ENCODE measurements around the gene ZNF689. TPM values are rescaled to one million over a fixed set of nuclear protein-coding genes. Genes with fewer than 3 reads are reported as not detected.

Gene ZNF689
- polyA plus RNA-seq, 4 donors: 5.7 to 8.9 (median 7.0) TPM

DNA sequence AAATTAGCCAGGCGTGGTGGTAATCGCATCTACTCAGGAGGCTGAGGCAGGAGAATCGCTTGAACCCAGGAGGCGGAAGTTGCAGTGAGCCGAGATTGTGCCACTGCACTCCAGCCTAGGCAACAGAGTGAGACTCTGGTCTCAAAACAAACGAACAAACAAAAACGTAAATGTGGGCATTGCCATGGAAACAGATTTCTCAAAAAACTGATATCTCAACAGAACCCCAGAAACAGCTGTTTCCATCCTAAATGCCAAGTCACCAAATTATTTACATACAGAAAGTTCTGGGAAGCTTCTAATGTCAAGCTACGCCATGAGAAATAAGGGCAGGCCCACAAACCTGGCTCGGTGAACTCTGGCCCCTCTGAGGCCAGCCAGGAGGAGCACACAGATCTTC, 16.0 kb upstream of the ZNF689 start:
- no peak overlapping the region for H3K27ac ChIP-seq (ENCODE audit: low read depth in 1 of 3, low read length in 2 of 3)
- no peaks in the 10 kb centered on the region for H3K9me3 ChIP-seq (ENCODE audit: control insufficient read depth in 2 of 2, insufficient read depth in 1 of 2, low read depth in 1 of 2, low read length in 1 of 2)
- H3K4me1 ChIP-seq (ENCODE audit: control insufficient read depth in 3 of 3, insufficient read depth in 2 of 3, low read depth in 1 of 3, low read length in 2 of 3): no peaks in the 10 kb centered on the region
- DNase-seq (no peak), FAIRE-seq (no peak)
- H3K4me3 ChIP-seq (ENCODE audit: low read depth in 1 of 3, low read length in 3 of 3): no peak overlapping the region
- 88 to 93% (median 89%) methylated on average over 9 of the region's 9 CpGs for WGBS, 3 donors
- H3K36me3 ChIP-seq (ENCODE audit: control insufficient read depth in 3 of 3, insufficient read depth in 2 of 3, low read depth in 1 of 3, low read length in 3 of 3): no peaks in the 10 kb centered on the region
- no peaks in the 10 kb centered on the region for H3K27me3 ChIP-seq (ENCODE audit: control insufficient read depth in 3 of 3, insufficient read depth in 3 of 3, low read length in 3 of 3)

DNA sequence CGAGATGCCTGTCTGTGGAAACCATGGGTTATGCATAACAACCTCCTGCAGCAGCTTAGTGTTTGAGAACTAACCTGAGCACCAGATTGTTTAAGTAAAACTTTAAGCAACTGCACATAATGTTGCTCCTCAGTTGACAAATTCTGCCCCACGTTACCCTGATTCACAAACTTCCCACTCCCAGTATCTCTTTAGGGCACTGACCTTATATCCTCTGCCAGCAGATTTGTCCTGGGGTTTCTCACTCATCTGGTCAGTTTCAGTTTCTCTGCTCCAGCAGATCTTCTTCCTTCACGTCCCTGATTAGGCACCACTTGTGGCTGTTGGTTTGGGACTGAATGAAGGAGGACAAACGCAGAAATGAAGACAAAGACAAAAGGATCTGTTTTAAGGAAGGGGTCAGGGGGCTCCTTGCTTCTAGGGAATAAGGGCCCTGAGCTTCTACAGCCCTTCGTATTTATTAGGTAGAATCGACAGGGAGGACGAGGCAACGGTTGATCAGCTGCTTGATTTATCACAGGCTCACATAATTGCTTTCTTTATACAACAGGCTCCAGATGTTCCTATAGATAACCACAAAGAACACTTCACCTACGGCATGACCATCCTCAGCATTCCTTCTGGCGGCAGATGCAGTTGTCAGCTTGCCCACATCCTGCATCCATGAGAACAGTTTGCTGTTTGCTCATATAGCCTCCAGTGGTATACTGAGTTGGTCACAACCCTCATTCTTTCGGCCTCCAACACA, 13.5 kb upstream of the ZNF689 start:
- Histone ChIP-seq H3K9me3 (ENCODE audit: control insufficient read depth in 2 of 2, insufficient read depth in 1 of 2, low read depth in 1 of 2, low read length in 1 of 2) (no peaks in the 10 kb centered on the region), H3K27ac (ENCODE audit: low read depth in 1 of 3, low read length in 2 of 3) (no peak overlapping the region), H3K4me1 (ENCODE audit: control insufficient read depth in 3 of 3, insufficient read depth in 2 of 3, low read depth in 1 of 3, low read length in 2 of 3) (peaks cover 0 to 11% (median 0%) of the 10 kb centered on the region in 3 donors), H3K36me3 (ENCODE audit: control insufficient read depth in 3 of 3, insufficient read depth in 2 of 3, low read depth in 1 of 3, low read length in 3 of 3) (no peaks in the 10 kb centered on the region), H3K27me3 (ENCODE audit: control insufficient read depth in 3 of 3, insufficient read depth in 3 of 3, low read length in 3 of 3) (no peaks in the 10 kb centered on the region), H3K4me3 (ENCODE audit: low read depth in 1 of 3, low read length in 3 of 3) (no peak overlapping the region)
- DNase-seq (no peak), FAIRE-seq (no peak)
- 70 to 81% (median 78%) methylated on average over 11 of the region's 11 CpGs for WGBS, 3 donors

DNA sequence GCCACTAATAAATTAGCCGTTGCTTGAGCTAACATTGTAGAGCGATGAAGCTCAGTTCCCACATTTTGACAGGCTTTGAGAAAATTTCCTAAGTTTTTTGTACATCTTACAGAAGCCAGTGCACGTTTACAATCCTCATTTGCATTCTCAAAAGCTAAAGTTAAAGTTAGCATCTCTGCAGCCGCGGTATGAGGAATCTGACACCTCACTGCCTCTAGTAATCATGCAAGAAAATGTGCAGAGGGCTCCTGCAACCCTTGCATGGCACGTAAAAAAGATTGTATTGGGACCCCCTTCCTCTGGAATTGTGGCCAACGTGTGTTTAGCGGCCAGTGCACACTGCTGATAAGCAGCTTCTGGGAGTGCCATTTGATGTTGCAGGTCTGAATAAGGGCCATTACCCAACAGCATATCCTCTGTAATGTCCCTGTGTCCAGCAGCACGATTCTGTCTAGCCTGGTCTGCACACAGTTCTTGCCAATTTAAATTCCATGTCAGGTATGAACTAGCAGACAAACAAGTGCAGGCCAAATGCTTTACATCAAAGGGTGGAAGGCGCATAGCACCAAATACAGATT, 12.4 kb upstream of the ZNF689 start:
- H3K27me3 ChIP-seq (ENCODE audit: control insufficient read depth in 3 of 3, insufficient read depth in 3 of 3, low read length in 3 of 3): no peaks in the 10 kb centered on the region
- no peak for DNase-seq
- H3K4me3 ChIP-seq (ENCODE audit: low read depth in 1 of 3, low read length in 3 of 3): no peak overlapping the region
- peaks cover 0 to 11% (median 0%) of the 10 kb centered on the region in 3 donors for H3K4me1 ChIP-seq (ENCODE audit: control insufficient read depth in 3 of 3, insufficient read depth in 2 of 3, low read depth in 1 of 3, low read length in 2 of 3)
- no peaks in the 10 kb centered on the region for H3K36me3 ChIP-seq (ENCODE audit: control insufficient read depth in 3 of 3, insufficient read depth in 2 of 3, low read depth in 1 of 3, low read length in 3 of 3)
- 40 to 54% (median 52%) methylated on average over 10 of the region's 10 CpGs for WGBS, 3 donors
- FAIRE-seq: no peak
- H3K27ac ChIP-seq (ENCODE audit: low read depth in 1 of 3, low read length in 2 of 3): no peak overlapping the region
- no peaks in the 10 kb centered on the region for H3K9me3 ChIP-seq (ENCODE audit: control insufficient read depth in 2 of 2, insufficient read depth in 1 of 2, low read depth in 1 of 2, low read length in 1 of 2)

DNA sequence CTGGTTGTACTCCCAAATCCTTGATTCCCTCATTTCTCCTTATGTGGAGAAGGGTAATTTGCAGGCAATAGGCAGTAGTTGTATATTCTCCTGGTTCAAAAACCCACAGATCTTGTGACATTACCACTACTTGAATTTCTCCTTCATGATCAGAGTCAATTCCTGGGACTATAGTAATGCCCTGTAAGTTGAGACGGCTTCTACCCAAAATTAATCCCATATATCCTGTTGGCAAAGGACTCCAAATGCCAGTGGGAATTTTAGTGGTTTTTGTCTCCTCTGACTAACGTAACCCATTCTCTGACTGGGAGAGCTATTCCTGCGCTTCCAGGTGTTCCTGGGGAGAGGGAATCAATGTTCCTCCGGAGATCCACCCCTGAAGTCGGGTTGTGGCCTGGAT, 11.6 kb upstream of the ZNF689 start:
- 75 to 86% (median 80%) methylated on average over 5 of the region's 5 CpGs for WGBS, 3 donors
- no peak for DNase-seq
- Histone ChIP-seq H3K27me3 (ENCODE audit: control insufficient read depth in 3 of 3, insufficient read depth in 3 of 3, low read length in 3 of 3) (no peaks in the 10 kb centered on the region), H3K9me3 (ENCODE audit: control insufficient read depth in 2 of 2, insufficient read depth in 1 of 2, low read depth in 1 of 2, low read length in 1 of 2) (no peaks in the 10 kb centered on the region), H3K4me3 (ENCODE audit: low read depth in 1 of 3, low read length in 3 of 3) (no peak overlapping the region), H3K4me1 (ENCODE audit: control insufficient read depth in 3 of 3, insufficient read depth in 2 of 3, low read depth in 1 of 3, low read length in 2 of 3) (peaks cover 0 to 11% (median 0%) of the 10 kb centered on the region in 3 donors), H3K36me3 (ENCODE audit: control insufficient read depth in 3 of 3, insufficient read depth in 2 of 3, low read depth in 1 of 3, low read length in 3 of 3) (no peaks in the 10 kb centered on the region), H3K27ac (ENCODE audit: low read depth in 1 of 3, low read length in 2 of 3) (no peak overlapping the region)
- no peak for FAIRE-seq

DNA sequence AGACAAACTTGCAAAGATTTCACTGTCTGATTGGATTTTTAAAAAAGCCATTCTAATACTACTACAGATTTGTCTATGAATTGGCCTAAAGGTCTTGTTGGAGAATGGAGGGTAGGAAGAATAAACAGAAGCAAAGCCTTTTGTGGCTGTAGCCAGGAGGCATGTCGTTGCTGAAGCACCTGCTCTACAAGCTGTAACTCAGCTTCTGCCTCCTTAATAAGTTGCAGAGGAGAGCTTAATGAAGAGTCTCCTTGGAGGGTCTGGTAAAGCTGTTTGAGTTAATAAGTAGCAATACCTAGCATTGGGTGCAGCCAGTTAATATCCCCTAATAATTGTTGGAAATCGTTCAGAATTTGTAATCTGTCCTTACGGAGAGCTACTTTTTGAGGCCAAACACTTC, 10.0 kb upstream of the ZNF689 start:
- no peaks in the 10 kb centered on the region for H3K27me3 ChIP-seq (ENCODE audit: control insufficient read depth in 3 of 3, insufficient read depth in 3 of 3, low read length in 3 of 3)
- peaks cover 0 to 4% of the 10 kb centered on the region in 2 donors for H3K9me3 ChIP-seq (ENCODE audit: control insufficient read depth in 2 of 2, insufficient read depth in 1 of 2, low read depth in 1 of 2, low read length in 1 of 2)
- 32 to 59% (median 47%) methylated on average over 3 of the region's 3 CpGs for WGBS, 3 donors
- H3K36me3 ChIP-seq (ENCODE audit: control insufficient read depth in 3 of 3, insufficient read depth in 2 of 3, low read depth in 1 of 3, low read length in 3 of 3): no peaks in the 10 kb centered on the region
- FAIRE-seq (no peak), DNase-seq (no peak)
- H3K27ac ChIP-seq (ENCODE audit: low read depth in 1 of 3, low read length in 2 of 3): no peak overlapping the region
- no peak overlapping the region for H3K4me3 ChIP-seq (ENCODE audit: low read depth in 1 of 3, low read length in 3 of 3)
- peaks cover 0 to 17% (median 0%) of the 10 kb centered on the region in 3 donors for H3K4me1 ChIP-seq (ENCODE audit: control insufficient read depth in 3 of 3, insufficient read depth in 2 of 3, low read depth in 1 of 3, low read length in 2 of 3)

DNA sequence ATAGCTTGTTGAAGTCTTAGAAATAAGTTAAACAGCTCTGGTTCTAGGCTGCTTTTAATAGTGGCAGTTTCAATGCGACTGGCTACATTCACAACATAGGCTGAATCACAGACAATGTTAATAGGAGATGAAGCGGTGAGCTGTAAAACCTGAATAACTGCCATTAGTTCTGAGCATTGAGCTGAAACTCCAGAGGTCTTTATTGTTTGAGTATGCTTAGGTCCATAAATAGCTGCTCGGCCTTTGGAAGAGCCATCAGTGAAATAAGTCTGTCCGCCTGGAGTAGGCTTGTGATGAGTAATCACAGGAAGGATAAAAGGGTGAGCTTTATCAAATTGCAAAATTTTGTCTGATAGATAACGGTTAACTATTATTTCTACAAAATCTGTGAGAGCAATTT, 9.4 kb upstream of the ZNF689 start:
- H3K4me3 ChIP-seq (ENCODE audit: low read depth in 1 of 3, low read length in 3 of 3): no peak overlapping the region
- 75 to 82% (median 82%) methylated on average over 5 of the region's 5 CpGs for WGBS, 3 donors
- peaks cover 0 to 4% of the 10 kb centered on the region in 2 donors for H3K9me3 ChIP-seq (ENCODE audit: control insufficient read depth in 2 of 2, insufficient read depth in 1 of 2, low read depth in 1 of 2, low read length in 1 of 2)
- H3K27me3 ChIP-seq (ENCODE audit: control insufficient read depth in 3 of 3, insufficient read depth in 3 of 3, low read length in 3 of 3): no peaks in the 10 kb centered on the region
- DNase-seq: peak in 1 of 2 donors; percentile 51
- peaks cover 0 to 18% (median 0%) of the 10 kb centered on the region in 3 donors for H3K4me1 ChIP-seq (ENCODE audit: control insufficient read depth in 3 of 3, insufficient read depth in 2 of 3, low read depth in 1 of 3, low read length in 2 of 3)
- no peak overlapping the region for H3K27ac ChIP-seq (ENCODE audit: low read depth in 1 of 3, low read length in 2 of 3)
- no peaks in the 10 kb centered on the region for H3K36me3 ChIP-seq (ENCODE audit: control insufficient read depth in 3 of 3, insufficient read depth in 2 of 3, low read depth in 1 of 3, low read length in 3 of 3)
- no peak for FAIRE-seq

DNA sequence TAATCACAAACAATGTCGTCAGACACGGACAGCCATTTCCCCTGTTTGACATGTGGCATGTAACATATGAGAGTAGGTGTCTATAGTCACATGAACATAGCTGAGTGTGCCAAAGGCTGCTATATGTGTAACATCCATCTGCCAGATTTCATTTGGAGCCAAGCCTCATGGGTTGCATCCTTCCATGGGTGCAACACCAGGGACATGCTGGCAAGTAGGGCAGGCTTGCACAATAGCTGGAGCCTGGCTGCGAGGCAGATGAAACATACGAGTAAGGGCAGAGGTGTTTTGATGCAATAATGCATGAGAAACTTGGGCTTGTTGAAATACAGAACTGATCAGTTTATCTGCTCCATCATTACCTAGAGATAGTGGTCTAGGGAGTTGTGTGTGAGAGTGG, 9.0 kb upstream of the ZNF689 start:
- Histone ChIP-seq H3K36me3 (ENCODE audit: control insufficient read depth in 3 of 3, insufficient read depth in 2 of 3, low read depth in 1 of 3, low read length in 3 of 3) (no peaks in the 10 kb centered on the region), H3K4me3 (ENCODE audit: low read depth in 1 of 3, low read length in 3 of 3) (no peak overlapping the region), H3K27me3 (ENCODE audit: control insufficient read depth in 3 of 3, insufficient read depth in 3 of 3, low read length in 3 of 3) (no peaks in the 10 kb centered on the region), H3K27ac (ENCODE audit: low read depth in 1 of 3, low read length in 2 of 3) (no peak overlapping the region), H3K9me3 (ENCODE audit: control insufficient read depth in 2 of 2, insufficient read depth in 1 of 2, low read depth in 1 of 2, low read length in 1 of 2) (peaks cover 0 to 4% of the 10 kb centered on the region in 2 donors), H3K4me1 (ENCODE audit: control insufficient read depth in 3 of 3, insufficient read depth in 2 of 3, low read depth in 1 of 3, low read length in 2 of 3) (peaks cover 0 to 18% (median 0%) of the 10 kb centered on the region in 3 donors)
- 78 to 89% (median 87%) methylated on average over 4 of the region's 4 CpGs for WGBS, 3 donors
- DNase-seq (no peak), FAIRE-seq (no peak)

DNA sequence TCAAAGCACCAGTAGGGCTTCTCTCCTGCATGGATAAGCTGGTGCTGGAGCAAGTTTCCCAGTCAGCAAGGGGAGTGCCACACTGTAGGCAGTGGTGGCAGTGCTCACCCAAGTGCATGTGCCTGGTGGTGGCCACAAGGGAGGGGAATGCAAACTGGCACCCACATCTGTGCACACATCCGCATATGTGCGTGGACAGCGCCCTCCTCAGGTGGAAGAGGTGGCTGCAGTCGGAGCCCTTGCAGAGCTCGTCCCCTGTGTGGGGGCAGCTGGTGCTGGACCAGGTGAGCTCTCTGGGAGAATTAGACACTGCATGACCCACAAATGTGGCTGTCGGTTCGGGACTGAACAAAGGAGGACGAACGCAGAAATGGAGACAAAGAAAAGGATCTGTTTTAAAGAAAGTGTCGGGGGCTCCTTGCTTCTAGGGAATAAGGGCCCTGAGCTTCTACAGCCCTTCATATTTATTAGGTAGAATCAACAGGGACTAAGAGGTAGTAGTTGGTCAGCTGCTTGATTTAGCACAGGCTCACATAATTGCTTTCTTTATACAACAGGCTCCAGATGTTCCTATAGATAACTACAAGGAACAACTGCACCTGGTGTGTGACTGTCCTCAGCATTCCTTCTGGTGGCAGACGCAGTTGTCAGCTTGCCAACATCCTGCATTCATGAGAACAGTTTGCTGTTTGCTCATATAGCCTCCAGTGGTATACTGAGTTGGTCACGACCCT, 5.3 kb upstream of the ZNF689 start:
- DNase-seq (peak; percentile 36 to 63), FAIRE-seq (no peak)
- Histone ChIP-seq H3K9me3 (ENCODE audit: control insufficient read depth in 2 of 2, insufficient read depth in 1 of 2, low read depth in 1 of 2, low read length in 1 of 2) (peaks cover 0 to 4% of the 10 kb centered on the region in 2 donors), H3K36me3 (ENCODE audit: control insufficient read depth in 3 of 3, insufficient read depth in 2 of 3, low read depth in 1 of 3, low read length in 3 of 3) (no peaks in the 10 kb centered on the region), H3K4me1 (ENCODE audit: control insufficient read depth in 3 of 3, insufficient read depth in 2 of 3, low read depth in 1 of 3, low read length in 2 of 3) (peaks cover 0 to 18% (median 0%) of the 10 kb centered on the region in 3 donors), H3K4me3 (ENCODE audit: low read depth in 1 of 3, low read length in 3 of 3) (no peak overlapping the region), H3K27me3 (ENCODE audit: control insufficient read depth in 3 of 3, insufficient read depth in 3 of 3, low read length in 3 of 3) (no peaks in the 10 kb centered on the region), H3K27ac (ENCODE audit: low read depth in 1 of 3, low read length in 2 of 3) (no peak overlapping the region)
- 30 to 43% (median 34%) methylated on average over 12 of the region's 12 CpGs for WGBS, 3 donors
